Frontal cortex (tissue), 4 donors: ENCODE data around the gene NUP88. TPM values are rescaled to one million over a fixed set of nuclear protein-coding genes. Genes with fewer than 3 reads are reported as not detected.

Source experiments
- DNase-seq, 2 donors: peaks; one replicate each; pipeline ENCODE4 v3.0.0; 2012; ENCODE audit warnings: low spot score in 2 of 2
- FAIRE-seq: peaks from 2 replicates; lab custom pipeline; 2012; peaks lifted over from hg19 to GRCh38; lab: Jason Lieb, UNC
- total RNA-seq: library from RNA; depleted of rRNA; stranded (reverse); fragments of >200 nt; gene quantifications from one replicate; pipeline ENCODE4 v1.2.3, GENCODE V29; 2014
- donor health status: control.
- donor health status: control.
- donor health status: control.

The NUP88 gene
- total RNA-seq, 1 donor from 2014 or later, result 90.9 TPM

DNA sequence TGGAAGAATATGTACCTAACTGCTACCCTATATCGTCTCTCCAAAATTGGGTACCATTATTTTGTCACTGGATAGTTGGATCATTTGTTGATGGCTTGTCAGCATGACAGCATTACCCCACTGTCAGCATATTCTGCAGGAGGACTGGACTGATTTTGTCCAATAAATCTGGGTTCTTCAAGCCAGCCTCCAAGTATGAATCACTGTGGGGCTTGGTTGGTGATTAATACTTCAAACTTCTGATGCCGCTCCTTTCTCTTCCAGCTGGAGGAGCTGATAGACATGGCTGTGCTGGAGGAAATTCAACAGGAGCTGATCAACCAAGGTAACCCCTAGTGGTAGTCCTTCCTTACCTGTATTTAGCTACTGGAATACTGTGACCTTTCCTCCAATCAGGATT, 3.0 kb upstream of the NUP88 start:
- no peak for DNase-seq

GRCh38 chr17:5419959-5420653, 644 bp upstream of the NUP88 start, which contains the start of gene RPAIN:
Gene RPAIN (plus strand): TSS chr17:5420182. CDS start chr17:5420211, 29 bp downstream.
- no peak for FAIRE-seq
- DNase-seq, result peak; percentile 72 to 79

More for the DNA sequence above, 3.0 kb upstream of the NUP88 start:
- FAIRE-seq, result no peak

GRCh38 chr17:5418858-5419355, 555 bp downstream of the NUP88 start:
- no peak for DNase-seq
- no peak for FAIRE-seq

DNA sequence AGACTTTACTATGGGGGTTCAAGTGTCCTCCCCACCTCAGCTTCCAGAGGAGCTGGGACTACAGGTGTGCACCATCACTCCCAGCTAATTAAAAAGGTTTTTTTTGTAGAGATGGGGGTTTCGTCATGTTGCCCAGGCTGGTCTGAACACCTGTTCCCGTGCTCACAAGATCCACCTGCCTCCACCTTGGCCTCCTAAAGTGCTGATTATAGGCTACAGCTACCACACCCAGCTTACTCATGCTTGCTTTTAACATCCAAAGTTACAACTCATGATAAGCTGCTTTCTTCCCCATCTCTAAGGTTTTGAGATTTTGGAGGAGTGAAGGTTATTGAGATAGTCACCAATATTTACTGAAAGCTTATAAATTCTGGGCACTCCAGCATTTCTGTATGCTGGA, 2.6 kb downstream of the NUP88 start:
- DNase-seq (no peak), FAIRE-seq (no peak)

- FAIRE-seq, result no peak
Observed at GRCh38 chr17:5413682-5414081, 5.8 kb downstream of the NUP88 start.

DNA sequence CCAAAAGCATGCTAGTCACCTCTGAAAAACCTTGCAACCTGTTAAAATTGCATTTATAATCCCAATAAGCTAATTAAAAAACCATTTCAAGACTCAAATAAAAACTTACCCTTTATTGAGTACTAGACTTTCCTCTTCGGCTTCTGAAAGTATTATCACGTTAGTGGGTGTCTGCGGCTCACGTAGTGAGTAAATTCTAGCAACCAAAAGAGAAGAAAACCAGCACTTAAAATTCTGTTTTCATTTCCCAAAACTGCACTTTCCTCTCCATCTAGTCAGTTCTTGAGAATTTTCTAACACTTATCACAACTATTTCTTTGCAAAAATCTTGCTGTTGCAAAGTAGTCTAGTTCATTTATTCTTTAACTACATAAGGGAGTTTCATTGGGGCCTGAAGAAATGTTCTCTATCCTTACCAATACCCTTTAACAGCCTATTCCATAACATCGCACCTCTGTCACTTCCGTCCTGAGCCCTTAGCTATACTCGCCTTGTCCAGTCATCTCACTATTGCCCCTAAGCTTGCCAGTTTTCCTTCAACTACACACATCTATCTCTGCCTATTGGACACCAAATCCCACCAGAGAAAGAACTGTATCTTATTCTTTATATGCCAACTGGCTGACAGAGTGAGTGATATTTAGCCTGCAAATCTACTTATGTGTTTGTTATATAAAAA, 8.7 kb downstream of the NUP88 start:
- FAIRE-seq (no peak), DNase-seq (no peak)

More at GRCh38 chr17:5413682-5414081, 5.8 kb downstream of the NUP88 start:
- no peak for DNase-seq

- FAIRE-seq (no peak), DNase-seq (no peak)
Observed at GRCh38 chr17:5408186-5408585, 11.3 kb downstream of the NUP88 start.

DNA sequence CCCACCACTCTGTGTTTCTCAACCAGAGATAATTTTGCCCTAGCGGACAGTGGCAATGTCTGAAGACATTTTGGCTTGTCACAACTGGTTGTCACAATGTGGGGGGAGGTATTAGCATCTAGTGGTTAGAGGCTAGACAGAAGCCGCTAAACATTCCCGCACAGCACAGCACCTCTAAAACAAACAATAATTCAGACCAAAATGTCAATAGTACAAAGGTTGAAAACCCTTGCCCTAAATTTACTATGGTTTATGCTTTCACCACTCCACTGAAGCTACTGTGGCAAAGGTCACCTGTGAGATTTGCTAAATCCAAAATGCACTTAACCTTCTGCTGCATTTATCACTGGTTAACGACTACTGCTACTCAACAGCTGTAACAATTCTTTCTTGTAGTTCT, 14.1 kb downstream of the NUP88 start:
- no peak for DNase-seq
- no peak for FAIRE-seq

GRCh38 chr17:5399767-5400166, 19.7 kb downstream of the NUP88 start:
- no peak for FAIRE-seq

DNA sequence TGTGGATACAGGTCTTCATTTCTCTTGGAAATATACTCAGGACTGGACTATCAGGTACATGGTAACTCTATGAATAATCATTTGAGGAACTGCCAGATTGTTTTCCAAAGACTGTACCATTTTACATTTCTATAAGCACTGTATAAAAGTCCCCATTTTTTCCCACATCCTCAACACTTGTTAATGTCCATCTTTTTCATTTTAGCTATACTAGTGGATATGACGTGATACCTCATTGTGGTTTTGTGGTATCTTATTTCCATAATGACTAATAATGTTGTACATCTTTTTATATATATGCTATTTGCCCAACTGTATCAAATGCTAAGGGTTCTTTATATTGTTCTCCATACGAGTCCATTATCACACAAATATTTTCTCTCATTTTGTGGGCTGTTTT, 22.9 kb downstream of the NUP88 start:
- DNase-seq, result no peak
- FAIRE-seq, result no peak

More at GRCh38 chr17:5399767-5400166, 19.7 kb downstream of the NUP88 start:
- no peak for DNase-seq

DNA sequence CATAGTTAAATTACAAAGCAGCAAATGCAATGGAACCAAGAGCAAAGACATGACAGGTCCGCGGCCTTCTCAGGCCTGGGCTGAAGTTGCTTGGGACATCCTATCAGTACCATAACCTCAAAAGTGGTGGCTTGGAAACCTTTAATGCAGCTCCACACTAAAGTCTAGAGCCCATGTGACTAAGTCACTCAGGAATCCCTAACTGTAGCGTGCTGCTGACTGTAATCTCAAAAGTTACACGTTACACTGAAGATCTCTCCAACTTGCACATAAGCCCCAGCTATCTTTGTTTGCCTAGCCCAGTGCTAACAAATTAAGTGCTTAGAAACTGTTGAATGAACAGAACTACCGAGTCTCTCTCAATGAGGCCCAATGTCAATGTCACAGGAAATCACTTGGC, 27.8 kb downstream of the NUP88 start:
- no peak for FAIRE-seq
- DNase-seq, result no peak

DNA sequence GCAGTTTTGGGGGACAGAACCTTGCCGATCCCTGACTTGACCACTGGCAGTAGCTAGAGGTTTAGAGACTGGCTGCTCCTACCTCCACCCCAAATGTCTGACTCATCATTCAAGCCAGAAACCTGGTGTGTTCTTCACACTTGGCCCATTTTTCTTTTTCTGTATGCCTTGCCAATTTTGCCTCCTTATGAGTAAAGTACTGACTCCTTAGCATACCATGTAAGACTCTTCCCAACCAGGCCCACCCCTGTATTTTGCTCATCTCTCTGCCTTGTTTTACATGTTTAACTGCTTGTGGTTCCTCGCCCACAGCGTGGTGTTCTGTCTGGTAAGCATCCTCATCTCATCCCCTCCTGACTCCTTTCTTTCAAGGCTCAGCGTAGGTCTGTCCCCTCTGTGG, 37.9 kb downstream of the NUP88 start:
- DNase-seq (no peak), FAIRE-seq (no peak)

DNA sequence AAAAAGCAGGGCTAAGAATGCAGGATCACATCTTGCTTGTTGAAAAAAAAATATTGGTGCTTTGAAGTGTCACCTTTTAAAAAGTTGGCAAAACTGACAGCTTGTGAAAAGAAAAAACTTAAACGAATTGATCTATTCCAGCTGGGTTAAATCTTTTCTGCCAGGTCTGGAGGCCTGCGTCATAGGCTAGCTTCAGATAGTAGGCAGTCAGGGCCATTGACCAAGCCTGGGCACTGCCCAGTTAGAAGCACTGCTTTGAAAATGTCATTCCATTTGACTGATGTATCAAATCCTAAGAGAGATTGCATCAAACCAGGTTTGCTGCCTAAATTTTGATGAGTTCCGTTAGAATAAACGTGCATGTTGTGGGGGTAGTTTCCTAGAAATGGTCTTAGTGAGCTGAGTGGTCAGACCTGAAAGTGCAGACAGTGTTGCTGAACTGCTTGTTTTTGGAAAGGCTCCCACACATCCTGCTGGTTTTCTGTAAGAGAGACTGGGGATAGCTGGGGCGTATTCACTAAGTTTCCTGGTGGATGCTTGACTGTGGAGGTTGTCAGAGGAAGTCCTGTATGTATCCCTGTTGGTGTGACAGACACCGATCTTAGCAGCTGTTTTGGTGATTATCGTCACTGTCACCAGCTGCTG, 38.8 kb downstream of the NUP88 start:
- DNase-seq, result no peak
- no peak for FAIRE-seq

GRCh38 chr17:5379351-5380107, 39.9 kb downstream of the NUP88 start:
- DNase-seq, result no peak
- no peak for FAIRE-seq

DNA sequence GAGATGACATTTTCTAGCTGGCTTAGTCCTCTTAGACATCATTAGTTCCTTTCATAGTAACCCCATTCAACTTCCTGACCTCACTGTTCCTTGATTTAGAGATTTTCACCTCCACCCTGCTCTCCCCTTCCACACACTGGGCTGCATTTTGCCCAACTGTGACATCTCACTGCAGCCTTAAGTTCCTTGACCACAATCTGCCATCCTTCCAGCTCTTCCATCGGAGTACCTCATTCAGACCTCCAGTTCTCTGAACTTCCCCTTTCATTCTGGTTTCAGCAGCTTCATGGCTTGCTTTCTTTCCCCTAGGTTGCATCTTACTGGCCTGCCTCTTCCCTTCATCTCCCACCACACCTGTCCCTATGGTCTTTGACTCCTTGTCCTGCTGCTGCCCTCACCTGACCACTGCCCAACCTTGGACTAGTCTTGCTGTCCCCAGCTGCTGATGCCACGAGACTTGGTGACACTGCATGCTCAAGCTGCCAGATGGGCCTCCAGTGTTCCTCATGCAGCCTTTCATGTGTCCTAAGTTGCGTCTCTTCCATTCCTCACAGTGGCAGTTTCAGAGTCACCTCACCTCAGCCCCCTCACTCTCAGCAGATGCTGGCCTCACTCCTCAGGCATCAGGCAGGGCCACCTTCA, 40.8 kb downstream of the NUP88 start:
- no peak for DNase-seq
- FAIRE-seq, result no peak

GRCh38 chr17:5373112-5373511, 46.4 kb downstream of the NUP88 start:
- FAIRE-seq (no peak), DNase-seq (no peak)

DNA sequence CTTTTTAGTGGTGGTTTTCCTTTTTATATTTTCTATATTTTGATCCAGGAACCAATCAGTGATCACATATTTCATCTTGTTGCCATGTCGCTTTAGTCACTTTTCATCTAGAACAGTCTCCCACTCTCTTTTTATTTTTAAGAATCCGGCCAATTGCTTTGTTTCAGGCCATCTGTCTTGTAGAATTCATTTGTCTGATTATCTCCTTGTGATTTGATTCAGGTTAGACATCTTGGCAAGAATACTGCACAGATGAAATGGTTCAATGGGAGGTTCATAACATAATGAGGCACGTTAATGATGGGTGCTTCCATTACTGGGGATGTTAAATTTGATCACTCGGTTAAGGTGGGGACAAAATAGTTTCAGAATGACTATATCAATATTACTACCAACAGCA, 49.1 kb downstream of the NUP88 start:
- FAIRE-seq (no peak), DNase-seq (no peak)

GRCh38 chr17:5365831-5366230, 53.6 kb downstream of the NUP88 start:
- no peak for FAIRE-seq
- no peak for DNase-seq

DNA sequence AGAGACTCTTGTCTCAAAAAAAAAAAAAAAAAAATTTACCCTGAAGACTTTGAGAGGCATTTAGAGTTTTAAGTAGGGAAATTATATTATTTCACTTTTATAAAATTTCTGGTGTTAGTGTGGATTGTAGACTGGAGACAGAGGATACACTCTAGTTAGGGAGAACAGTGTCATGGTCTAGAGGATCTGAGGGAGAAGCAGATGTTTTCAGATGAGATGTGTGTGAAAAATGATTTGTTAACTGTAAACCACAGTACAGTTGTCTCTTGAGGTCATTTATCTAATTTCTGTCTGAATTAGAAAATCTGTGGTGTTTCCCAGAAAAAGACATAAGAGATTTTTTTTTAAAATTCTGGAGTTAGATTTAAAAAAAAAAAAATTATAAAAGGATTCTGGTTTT, 54.8 kb downstream of the NUP88 start:
- DNase-seq (no peak), FAIRE-seq (no peak)

- FAIRE-seq (no peak), DNase-seq (no peak)
Observed at GRCh38 chr17:5364156-5364555, 55.3 kb downstream of the NUP88 start.
